HEK293 (cell line): ENCODE results near the gene NTMT1.

Experiments
- HOXA7 ChIP-seq: sonication (generic); formaldehyde crosslinking; IDR thresholded peaks from 2 replicates; pipeline ENCODE4 v1.8.1; 2022; ENCODE audit warnings: missing genetic modification reagents, borderline replicate concordance
- SETDB1 ChIP-seq: IDR thresholded peaks from one replicate; pipeline ENCODE4 v1.6.1; 2017; ENCODE audit warnings: mild to moderate bottlenecking, low read length, moderate library complexity, mixed read lengths; ENCODE audit not compliant: insufficient read length
- TCF7L2 ChIP-seq: IDR thresholded peaks from 2 replicates; pipeline ENCODE4 v1.6.1; 2011; ENCODE audit warnings: low read depth, mild to moderate bottlenecking, inconsistent platforms, low read length, moderate library complexity, borderline replicate concordance
- WT1 ChIP-seq: fragments of 450-650 bp; formaldehyde crosslinking; IDR thresholded peaks from 2 replicates; pipeline ENCODE4 v1.5.1; 2016; ENCODE audit warnings: missing biosample characterization, missing genetic modification characterization
- YY2 ChIP-seq: fragments of 450-650 bp; formaldehyde crosslinking; IDR thresholded peaks from 2 replicates; pipeline ENCODE4 v1.5.1; 2016; ENCODE audit warnings: missing biosample characterization, missing genetic modification characterization
- ZFP37 ChIP-seq: fragments of 450-650 bp; formaldehyde crosslinking; IDR thresholded peaks from 2 replicates; pipeline ENCODE4 v1.5.1; 2016; ENCODE audit warnings: missing biosample characterization, missing genetic modification characterization
- ZNF16 ChIP-seq: fragments of 450-650 bp; formaldehyde crosslinking; IDR thresholded peaks from 2 replicates; pipeline ENCODE4 v1.5.1; 2016; ENCODE audit warnings: low read depth, missing biosample characterization, missing genetic modification characterization
- ZNF248 ChIP-seq: fragments of 450-650 bp; formaldehyde crosslinking; IDR thresholded peaks from 2 replicates; pipeline ENCODE4 v1.5.1; 2017; ENCODE audit warnings: missing biosample characterization, missing genetic modification characterization
- ZNF302 ChIP-seq: fragments of 450-650 bp; formaldehyde crosslinking; IDR thresholded peaks from 2 replicates; pipeline ENCODE4 v1.5.1; 2016; ENCODE audit warnings: missing biosample characterization, missing genetic modification characterization, low read depth
- ZNF324 ChIP-seq: fragments of 450-650 bp; formaldehyde crosslinking; IDR thresholded peaks from 2 replicates; pipeline ENCODE4 v1.5.1; 2016; ENCODE audit warnings: missing biosample characterization, missing genetic modification characterization
- ZNF341 ChIP-seq: fragments of 450-650 bp; formaldehyde crosslinking; IDR thresholded peaks from 2 replicates; pipeline ENCODE4; 2016; ENCODE audit warnings: low read depth, missing biosample characterization, missing genetic modification characterization
- ZNF350 ChIP-seq: fragments of 450-650 bp; formaldehyde crosslinking; IDR thresholded peaks from 2 replicates; pipeline ENCODE4 v1.5.0; 2017; ENCODE audit warnings: missing biosample characterization, mild to moderate bottlenecking, missing genetic modification characterization
- ZNF48 ChIP-seq: fragments of 450-650 bp; formaldehyde crosslinking; IDR thresholded peaks from 2 replicates; pipeline ENCODE4 v1.5.1; 2016; ENCODE audit warnings: missing biosample characterization, missing genetic modification characterization
- ZNF521 ChIP-seq: fragments of 450-650 bp; formaldehyde crosslinking; IDR thresholded peaks from 2 replicates; pipeline ENCODE4 v1.5.1; 2017; ENCODE audit warnings: missing biosample characterization, mild to moderate bottlenecking, missing genetic modification characterization
- ZNF530 ChIP-seq: fragments of 450-650 bp; formaldehyde crosslinking; IDR thresholded peaks from 2 replicates; pipeline ENCODE4 v1.5.1; 2016; ENCODE audit warnings: low read depth, missing biosample characterization, missing genetic modification characterization
- ZNF560 ChIP-seq: fragments of 450-650 bp; formaldehyde crosslinking; IDR thresholded peaks from 2 replicates; pipeline ENCODE4 v1.5.1; 2017; ENCODE audit warnings: missing biosample characterization, missing genetic modification characterization, borderline replicate concordance
- ZNF658 ChIP-seq: fragments of 450-650 bp; formaldehyde crosslinking; IDR thresholded peaks from 2 replicates; pipeline ENCODE4; 2016; ENCODE audit warnings: missing biosample characterization, missing genetic modification characterization
- ZNF660 ChIP-seq: fragments of 450-650 bp; IDR thresholded peaks from 2 replicates; pipeline ENCODE4 v1.5.1; 2018; ENCODE audit warnings: missing biosample characterization, mild to moderate bottlenecking, missing genetic modification characterization
- ZNF664 ChIP-seq: fragments of 450-650 bp; formaldehyde crosslinking; IDR thresholded peaks from 2 replicates; pipeline ENCODE4 v1.5.1; 2016; ENCODE audit warnings: missing biosample characterization, missing genetic modification characterization
- ZNF747 ChIP-seq: fragments of 450-650 bp; formaldehyde crosslinking; IDR thresholded peaks from 2 replicates; pipeline ENCODE4 v1.5.1; 2016; ENCODE audit warnings: missing biosample characterization, missing genetic modification characterization
- ZNF777 ChIP-seq: fragments of 450-650 bp; formaldehyde crosslinking; IDR thresholded peaks from 2 replicates; pipeline ENCODE4 v1.5.1; 2017; ENCODE audit warnings: missing biosample characterization, missing genetic modification characterization, borderline replicate concordance
- ZNF785 ChIP-seq: fragments of 450-650 bp; formaldehyde crosslinking; IDR thresholded peaks from 2 replicates; pipeline ENCODE4 v1.5.1; 2016; ENCODE audit warnings: missing biosample characterization, missing genetic modification characterization
- ZNF830 ChIP-seq: fragments of 450-650 bp; IDR thresholded peaks from 2 replicates; pipeline ENCODE4 v1.5.0; 2018; ENCODE audit warnings: missing biosample characterization, missing genetic modification characterization, low read depth, mild to moderate bottlenecking, moderate library complexity
- TF ChIP-seq, protein P1 (sequence below): sonication (generic); formaldehyde crosslinking; IDR thresholded peaks from 2 replicates; pipeline ENCODE4 v1.8.1; 2022; ENCODE audit warnings: mild to moderate bottlenecking, moderate library complexity, missing genetic modification reagents
- TF ChIP-seq, protein P2 (sequence below): fragments of 450-650 bp; formaldehyde crosslinking; conservative IDR thresholded peaks from 2 replicates; pipeline ENCODE4 v1.5.1; 2016; ENCODE audit warnings: low read depth, missing biosample characterization, missing genetic modification characterization
- TF ChIP-seq, protein P3 (sequence below): fragments of 450-650 bp; formaldehyde crosslinking; IDR thresholded peaks from 2 replicates; pipeline ENCODE4 v1.5.1; 2016; ENCODE audit warnings: missing biosample characterization, missing genetic modification characterization
- TF ChIP-seq, protein P4 (sequence below): fragments of 450-650 bp; formaldehyde crosslinking; IDR thresholded peaks from 2 replicates; pipeline ENCODE4 v1.5.1; 2016; ENCODE audit warnings: missing biosample characterization, missing genetic modification characterization
- TF ChIP-seq, protein P5 (sequence below): fragments of 450-650 bp; formaldehyde crosslinking; IDR thresholded peaks from 2 replicates; pipeline ENCODE4 v1.5.1; 2016; ENCODE audit warnings: missing biosample characterization, missing genetic modification characterization

The NTMT1 gene

DNA sequence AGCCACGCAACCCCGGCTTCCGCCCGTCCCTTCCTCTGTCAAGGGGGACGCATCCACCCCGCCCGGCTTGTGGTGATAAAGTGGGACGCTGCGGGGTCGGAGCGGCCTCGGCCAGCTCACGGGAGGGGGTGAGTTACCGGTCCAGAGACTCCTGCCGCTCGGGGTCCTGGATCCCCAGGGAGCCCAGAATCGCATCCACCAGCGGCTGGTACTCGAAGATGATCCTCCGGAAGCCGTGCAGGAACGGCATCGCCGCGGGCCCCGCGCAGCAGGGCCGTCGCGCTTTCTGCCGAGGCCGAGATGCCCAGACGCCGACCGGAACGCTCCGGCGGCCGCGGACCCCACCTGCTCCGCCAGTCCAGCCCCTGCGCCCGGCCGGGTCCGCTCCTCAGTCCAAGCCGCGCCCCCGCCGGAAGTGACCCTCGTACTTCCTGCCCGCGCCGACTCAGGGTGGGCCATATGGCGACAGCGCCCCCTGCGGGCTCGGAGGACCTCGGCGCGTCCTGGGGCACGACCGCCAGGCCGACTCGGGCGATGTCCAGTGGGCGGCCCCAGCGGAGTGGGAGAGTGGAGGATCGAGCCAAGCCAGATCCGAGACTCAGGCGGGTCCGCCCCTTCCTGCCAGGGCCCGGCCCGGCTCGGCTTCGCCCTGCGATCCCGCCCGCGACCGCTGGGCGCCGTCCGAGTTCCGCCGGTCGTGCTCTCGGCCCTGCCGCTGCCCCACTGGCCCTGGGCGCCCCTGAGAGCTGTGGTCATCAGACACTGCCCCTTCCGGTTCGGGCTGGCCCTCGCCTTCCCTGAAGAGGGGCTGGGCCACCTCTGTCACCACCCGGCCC is 16.0 kb downstream of the NTMT1 start, which contains the start of gene ASB6 (continued):
- TF ChIP-seq, protein P1, sequence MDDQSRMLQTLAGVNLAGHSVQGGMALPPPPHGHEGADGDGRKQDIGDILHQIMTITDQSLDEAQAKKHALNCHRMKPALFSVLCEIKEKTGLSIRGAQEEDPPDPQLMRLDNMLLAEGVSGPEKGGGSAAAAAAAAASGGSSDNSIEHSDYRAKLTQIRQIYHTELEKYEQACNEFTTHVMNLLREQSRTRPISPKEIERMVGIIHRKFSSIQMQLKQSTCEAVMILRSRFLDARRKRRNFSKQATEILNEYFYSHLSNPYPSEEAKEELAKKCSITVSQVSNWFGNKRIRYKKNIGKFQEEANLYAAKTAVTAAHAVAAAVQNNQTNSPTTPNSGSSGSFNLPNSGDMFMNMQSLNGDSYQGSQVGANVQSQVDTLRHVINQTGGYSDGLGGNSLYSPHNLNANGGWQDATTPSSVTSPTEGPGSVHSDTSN: peak; percentile 76; the same call in 1 of the 2 replicates
- no peak for TF ChIP-seq SETDB1
- TF ChIP-seq ZNF302 (tag by site-specific recombination): no peak
- no peak for TF ChIP-seq ZNF530
- TF ChIP-seq ZNF664 (tag by site-specific recombination): no peak
- TF ChIP-seq ZNF830: no peak
- no peak for TF ChIP-seq ZNF248 (tag by site-specific recombination)
- TF ChIP-seq ZNF324 (tag by site-specific recombination): peak; percentile 84; the same call in 1 of the 2 replicates
- TF ChIP-seq ZNF341: no peak
- no peak for TF ChIP-seq ZNF16 (tag by site-specific recombination)
- TF ChIP-seq TCF7L2: no peak
- TF ChIP-seq HOXA7: no peak
- no peak for TF ChIP-seq ZNF747 (tag by site-specific recombination)
- TF ChIP-seq WT1 (tag by site-specific recombination): no peak; the same call in 1 of the 2 replicates
- no peak for TF ChIP-seq ZNF560 (tag by site-specific recombination)
- TF ChIP-seq, protein P2, sequence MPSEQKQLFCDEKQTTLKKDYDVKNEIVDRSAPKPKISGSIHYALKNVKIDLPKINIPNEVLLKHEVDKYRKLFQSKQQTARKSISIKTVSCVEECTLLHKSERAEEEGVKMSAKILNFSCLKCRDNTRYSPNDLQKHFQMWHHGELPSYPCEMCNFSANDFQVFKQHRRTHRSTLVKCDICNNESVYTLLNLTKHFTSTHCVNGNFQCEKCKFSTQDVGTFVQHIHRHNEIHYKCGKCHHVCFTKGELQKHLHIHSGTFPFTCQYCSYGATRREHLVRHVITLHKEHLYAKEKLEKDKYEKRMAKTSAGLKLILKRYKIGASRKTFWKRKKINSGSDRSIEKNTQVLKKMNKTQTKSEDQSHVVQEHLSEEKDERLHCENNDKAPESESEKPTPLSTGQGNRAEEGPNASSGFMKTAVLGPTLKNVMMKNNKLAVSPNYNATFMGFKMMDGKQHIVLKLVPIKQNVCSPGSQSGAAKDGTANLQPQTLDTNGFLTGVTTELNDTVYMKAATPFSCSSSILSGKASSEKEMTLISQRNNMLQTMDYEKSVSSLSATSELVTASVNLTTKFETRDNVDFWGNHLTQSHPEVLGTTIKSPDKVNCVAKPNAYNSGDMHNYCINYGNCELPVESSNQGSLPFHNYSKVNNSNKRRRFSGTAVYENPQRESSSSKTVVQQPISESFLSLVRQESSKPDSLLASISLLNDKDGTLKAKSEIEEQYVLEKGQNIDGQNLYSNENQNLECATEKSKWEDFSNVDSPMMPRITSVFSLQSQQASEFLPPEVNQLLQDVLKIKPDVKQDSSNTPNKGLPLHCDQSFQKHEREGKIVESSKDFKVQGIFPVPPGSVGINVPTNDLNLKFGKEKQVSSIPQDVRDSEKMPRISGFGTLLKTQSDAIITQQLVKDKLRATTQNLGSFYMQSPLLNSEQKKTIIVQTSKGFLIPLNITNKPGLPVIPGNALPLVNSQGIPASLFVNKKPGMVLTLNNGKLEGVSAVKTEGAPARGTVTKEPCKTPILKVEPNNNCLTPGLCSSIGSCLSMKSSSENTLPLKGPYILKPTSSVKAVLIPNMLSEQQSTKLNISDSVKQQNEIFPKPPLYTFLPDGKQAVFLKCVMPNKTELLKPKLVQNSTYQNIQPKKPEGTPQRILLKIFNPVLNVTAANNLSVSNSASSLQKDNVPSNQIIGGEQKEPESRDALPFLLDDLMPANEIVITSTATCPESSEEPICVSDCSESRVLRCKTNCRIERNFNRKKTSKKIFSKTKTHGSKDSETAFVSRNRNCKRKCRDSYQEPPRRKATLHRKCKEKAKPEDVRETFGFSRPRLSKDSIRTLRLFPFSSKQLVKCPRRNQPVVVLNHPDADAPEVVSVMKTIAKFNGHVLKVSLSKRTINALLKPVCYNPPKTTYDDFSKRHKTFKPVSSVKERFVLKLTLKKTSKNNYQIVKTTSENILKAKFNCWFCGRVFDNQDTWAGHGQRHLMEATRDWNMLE: peak; percentile 91
- TF ChIP-seq, protein P3, sequence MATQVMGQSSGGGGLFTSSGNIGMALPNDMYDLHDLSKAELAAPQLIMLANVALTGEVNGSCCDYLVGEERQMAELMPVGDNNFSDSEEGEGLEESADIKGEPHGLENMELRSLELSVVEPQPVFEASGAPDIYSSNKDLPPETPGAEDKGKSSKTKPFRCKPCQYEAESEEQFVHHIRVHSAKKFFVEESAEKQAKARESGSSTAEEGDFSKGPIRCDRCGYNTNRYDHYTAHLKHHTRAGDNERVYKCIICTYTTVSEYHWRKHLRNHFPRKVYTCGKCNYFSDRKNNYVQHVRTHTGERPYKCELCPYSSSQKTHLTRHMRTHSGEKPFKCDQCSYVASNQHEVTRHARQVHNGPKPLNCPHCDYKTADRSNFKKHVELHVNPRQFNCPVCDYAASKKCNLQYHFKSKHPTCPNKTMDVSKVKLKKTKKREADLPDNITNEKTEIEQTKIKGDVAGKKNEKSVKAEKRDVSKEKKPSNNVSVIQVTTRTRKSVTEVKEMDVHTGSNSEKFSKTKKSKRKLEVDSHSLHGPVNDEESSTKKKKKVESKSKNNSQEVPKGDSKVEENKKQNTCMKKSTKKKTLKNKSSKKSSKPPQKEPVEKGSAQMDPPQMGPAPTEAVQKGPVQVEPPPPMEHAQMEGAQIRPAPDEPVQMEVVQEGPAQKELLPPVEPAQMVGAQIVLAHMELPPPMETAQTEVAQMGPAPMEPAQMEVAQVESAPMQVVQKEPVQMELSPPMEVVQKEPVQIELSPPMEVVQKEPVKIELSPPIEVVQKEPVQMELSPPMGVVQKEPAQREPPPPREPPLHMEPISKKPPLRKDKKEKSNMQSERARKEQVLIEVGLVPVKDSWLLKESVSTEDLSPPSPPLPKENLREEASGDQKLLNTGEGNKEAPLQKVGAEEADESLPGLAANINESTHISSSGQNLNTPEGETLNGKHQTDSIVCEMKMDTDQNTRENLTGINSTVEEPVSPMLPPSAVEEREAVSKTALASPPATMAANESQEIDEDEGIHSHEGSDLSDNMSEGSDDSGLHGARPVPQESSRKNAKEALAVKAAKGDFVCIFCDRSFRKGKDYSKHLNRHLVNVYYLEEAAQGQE (tag by site-specific recombination): peak; percentile 57
- TF ChIP-seq, protein P4, sequence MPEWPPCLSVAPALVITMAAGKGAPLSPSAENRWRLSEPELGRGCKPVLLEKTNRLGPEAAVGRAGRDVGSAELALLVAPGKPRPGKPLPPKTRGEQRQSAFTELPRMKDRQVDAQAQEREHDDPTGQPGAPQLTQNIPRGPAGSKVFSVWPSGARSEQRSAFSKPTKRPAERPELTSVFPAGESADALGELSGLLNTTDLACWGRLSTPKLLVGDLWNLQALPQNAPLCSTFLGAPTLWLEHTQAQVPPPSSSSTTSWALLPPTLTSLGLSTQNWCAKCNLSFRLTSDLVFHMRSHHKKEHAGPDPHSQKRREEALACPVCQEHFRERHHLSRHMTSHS (tag by site-specific recombination): no peak
- no peak for TF ChIP-seq ZNF350 (tag by site-specific recombination)
- no peak for TF ChIP-seq ZNF48 (tag by site-specific recombination)
- no peak for TF ChIP-seq ZNF777 (tag by site-specific recombination)
- peak; percentile 75 for TF ChIP-seq YY2 (tag by site-specific recombination)
- no peak for TF ChIP-seq ZFP37
- peak; percentile 98 for TF ChIP-seq ZNF660
- TF ChIP-seq ZNF521 (tag by site-specific recombination): no peak
- no peak for TF ChIP-seq ZNF658 (tag by site-specific recombination)
- no peak for TF ChIP-seq ZNF785 (tag by site-specific recombination)
- TF ChIP-seq, protein P5, sequence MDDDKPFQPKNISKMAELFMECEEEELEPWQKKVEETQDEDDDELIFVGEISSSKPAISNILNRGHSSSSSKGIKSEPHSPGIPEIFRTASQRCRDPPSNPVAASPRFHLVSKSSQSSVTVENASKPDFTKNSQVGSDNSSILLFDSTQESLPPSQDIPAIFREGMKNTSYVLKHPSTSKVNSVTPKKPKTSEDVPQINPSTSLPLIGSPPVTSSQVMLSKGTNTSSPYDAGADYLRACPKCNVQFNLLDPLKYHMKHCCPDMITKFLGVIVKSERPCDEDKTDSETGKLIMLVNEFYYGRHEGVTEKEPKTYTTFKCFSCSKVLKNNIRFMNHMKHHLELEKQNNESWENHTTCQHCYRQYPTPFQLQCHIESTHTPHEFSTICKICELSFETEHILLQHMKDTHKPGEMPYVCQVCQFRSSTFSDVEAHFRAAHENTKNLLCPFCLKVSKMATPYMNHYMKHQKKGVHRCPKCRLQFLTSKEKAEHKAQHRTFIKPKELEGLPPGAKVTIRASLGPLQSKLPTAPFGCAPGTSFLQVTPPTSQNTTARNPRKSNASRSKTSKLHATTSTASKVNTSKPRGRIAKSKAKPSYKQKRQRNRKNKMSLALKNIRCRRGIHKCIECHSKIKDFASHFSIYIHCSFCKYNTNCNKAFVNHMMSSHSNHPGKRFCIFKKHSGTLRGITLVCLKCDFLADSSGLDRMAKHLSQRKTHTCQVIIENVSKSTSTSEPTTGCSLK: no peak
